Measurements from ENCODE around the gene OR13C8.
"Not testable (repeated sequence)": the region's sequence is repeated elsewhere in the genome, so short reads cannot be mapped to it uniquely, and the experiment has no call there.

Gene OR13C8, protein sequence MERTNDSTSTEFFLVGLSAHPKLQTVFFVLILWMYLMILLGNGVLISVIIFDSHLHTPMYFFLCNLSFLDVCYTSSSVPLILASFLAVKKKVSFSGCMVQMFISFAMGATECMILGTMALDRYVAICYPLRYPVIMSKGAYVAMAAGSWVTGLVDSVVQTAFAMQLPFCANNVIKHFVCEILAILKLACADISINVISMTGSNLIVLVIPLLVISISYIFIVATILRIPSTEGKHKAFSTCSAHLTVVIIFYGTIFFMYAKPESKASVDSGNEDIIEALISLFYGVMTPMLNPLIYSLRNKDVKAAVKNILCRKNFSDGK

DNA sequence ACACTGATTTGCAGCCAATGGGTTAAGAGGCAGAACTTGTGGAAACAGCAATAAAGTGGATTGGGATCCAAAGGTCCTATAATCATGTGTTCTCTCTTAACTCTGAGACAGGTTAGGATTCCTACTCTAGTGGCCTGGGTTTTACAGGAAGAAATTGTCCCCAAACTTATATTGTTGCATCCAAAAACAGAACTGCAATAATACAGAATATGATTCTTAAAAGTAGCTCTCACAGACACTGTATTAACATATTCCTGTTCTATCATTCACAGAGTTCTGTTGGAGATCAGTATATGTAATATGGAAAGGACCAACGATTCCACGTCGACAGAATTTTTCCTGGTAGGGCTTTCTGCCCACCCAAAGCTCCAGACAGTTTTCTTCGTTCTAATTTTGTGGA lies at the start of gene OR13C8:
TSS of gene OR13C8 (plus strand) at position 301 of the 400 bp plus-strand sequence. CDS start at position 301, 0 bp downstream.
- in situ Hi-C loops (cut with HindIII; ENCODE audit: low pct_ligation_motif_present, low pct_unique_long_range_greater_than_20kb, low sequenced_read_pairs): no loop called here
- DNase-seq: no peak

DNA sequence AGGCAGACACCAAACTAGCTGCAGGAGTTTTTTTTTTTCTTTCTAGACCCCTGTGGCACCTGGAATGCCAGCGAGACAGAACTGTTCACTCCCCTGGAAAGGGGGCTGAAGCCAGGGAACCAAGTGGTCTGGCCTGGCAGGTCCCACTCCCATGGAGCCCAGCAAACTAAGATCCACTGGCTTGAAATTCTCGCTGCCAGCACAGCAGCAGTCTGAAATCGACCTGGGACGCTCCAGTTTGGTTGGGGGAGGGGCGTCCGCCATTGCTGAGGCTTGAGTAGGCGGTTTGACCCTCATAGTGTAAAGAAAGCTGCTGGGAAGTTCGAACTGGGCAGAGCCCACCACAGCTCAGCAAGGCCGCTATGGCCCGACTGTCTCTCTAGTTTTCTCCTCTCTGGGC lies 48.7 kb upstream of the OR13C8 start:
- in situ Hi-C loops (cut with HindIII; ENCODE audit: low pct_ligation_motif_present, low pct_unique_long_range_greater_than_20kb, low sequenced_read_pairs): not testable (repeated sequence)

GRCh38 chr9:104527109-104527508 lies 41.9 kb upstream of the OR13C8 start, which contains the start of gene OR13C4:
Gene OR13C4 (minus strand): TSS chr9:104527209. CDS start chr9:104527209, 0 bp downstream.
- in situ Hi-C loops (cut with HindIII; ENCODE audit: low pct_ligation_motif_present, low pct_unique_long_range_greater_than_20kb, low sequenced_read_pairs): no loop called here
- DNase-seq: no peak

More for the DNA sequence above, 48.7 kb upstream of the OR13C8 start:
- DNase-seq: not testable (repeated sequence)

DNA sequence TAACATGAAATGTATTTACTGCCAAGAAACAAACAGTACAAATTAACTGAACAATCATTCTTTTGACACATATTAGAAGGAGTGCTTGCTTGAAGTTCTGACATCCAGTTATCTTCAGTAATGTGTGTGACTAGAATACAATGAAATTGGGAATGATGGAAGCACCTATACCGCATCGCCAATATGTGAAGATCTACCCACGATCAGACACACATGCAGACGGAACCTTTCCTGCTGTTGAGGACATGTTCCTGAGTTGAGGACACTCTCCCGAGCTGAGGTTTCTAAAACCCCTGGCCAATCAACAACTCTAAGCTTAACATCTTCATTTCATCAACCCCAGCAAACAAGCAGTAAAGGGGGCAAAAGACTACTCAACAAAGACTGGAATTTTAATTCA lies 32.2 kb upstream of the OR13C8 start, which contains the start of gene OR13C3:
TSS of gene OR13C3 (minus strand) at position 101 of the 400 bp plus-strand sequence. CDS start 133 bp downstream, outside the sequence.
- in situ Hi-C loops (cut with HindIII; ENCODE audit: low pct_ligation_motif_present, low pct_unique_long_range_greater_than_20kb, low sequenced_read_pairs): no loop called here
- no peak for DNase-seq

GRCh38 chr9:104539275-104539674 lies 29.7 kb upstream of the OR13C8 start:
- in situ Hi-C loops (cut with HindIII; ENCODE audit: low pct_ligation_motif_present, low pct_unique_long_range_greater_than_20kb, low sequenced_read_pairs): no loop called here
- no peak for DNase-seq

GRCh38 chr9:104544644-104545043 lies 24.3 kb upstream of the OR13C8 start:
- in situ Hi-C loops (cut with HindIII; ENCODE audit: low pct_ligation_motif_present, low pct_unique_long_range_greater_than_20kb, low sequenced_read_pairs): no loop called here

DNA sequence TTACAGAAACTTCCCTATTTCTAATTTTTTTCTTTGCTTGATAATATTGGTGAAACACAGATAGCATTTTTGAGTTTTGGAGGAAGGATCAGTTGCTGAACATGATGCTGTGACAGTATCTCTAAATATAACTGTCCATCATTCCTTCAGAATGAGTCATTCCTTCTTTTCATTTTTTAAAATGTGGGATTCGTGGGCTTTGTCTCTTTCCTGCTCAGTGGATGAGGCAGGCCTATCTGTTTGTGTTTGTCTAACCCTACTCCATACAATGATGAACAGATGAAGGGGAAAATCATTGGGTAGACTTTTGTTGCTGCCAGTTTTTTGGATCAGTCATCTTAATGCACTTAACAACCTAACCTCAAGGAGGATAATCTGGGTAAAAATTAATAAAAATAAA lies 15.7 kb upstream of the OR13C8 start:
- no peak for DNase-seq

More at GRCh38 chr9:104544644-104545043, 24.3 kb upstream of the OR13C8 start:
- no peak for DNase-seq

GRCh38 chr9:104555521-104555920 lies 13.4 kb upstream of the OR13C8 start:
- in situ Hi-C loops (cut with HindIII; ENCODE audit: low pct_ligation_motif_present, low pct_unique_long_range_greater_than_20kb, low sequenced_read_pairs): no loop called here
- no peak for DNase-seq

More for the DNA sequence above, 15.7 kb upstream of the OR13C8 start:
- in situ Hi-C loops (cut with HindIII; ENCODE audit: low pct_ligation_motif_present, low pct_unique_long_range_greater_than_20kb, low sequenced_read_pairs): no loop called here

- no peak for DNase-seq
- in situ Hi-C loops (cut with HindIII; ENCODE audit: low pct_ligation_motif_present, low pct_unique_long_range_greater_than_20kb, low sequenced_read_pairs): no loop called here
These were observed 11.9 kb upstream of the OR13C8 start for GRCh38 chr9:104556830-104557634.

GRCh38 chr9:104564358-104564757 lies 4.6 kb upstream of the OR13C8 start:
- in situ Hi-C loops (cut with HindIII; ENCODE audit: low pct_ligation_motif_present, low pct_unique_long_range_greater_than_20kb, low sequenced_read_pairs): no loop called here
- DNase-seq: no peak

- DNase-seq: no peak
- in situ Hi-C loops (cut with HindIII; ENCODE audit: low pct_ligation_motif_present, low pct_unique_long_range_greater_than_20kb, low sequenced_read_pairs): no loop called here
These were observed 3.6 kb downstream of the OR13C8 start for GRCh38 chr9:104572612-104573011.

- in situ Hi-C loops (cut with HindIII; ENCODE audit: low pct_ligation_motif_present, low pct_unique_long_range_greater_than_20kb, low sequenced_read_pairs): no loop called here
These were observed 6.5 kb downstream of the OR13C8 start for GRCh38 chr9:104575456-104575855.

GRCh38 chr9:104577263-104577662 lies 8.3 kb downstream of the OR13C8 start:
- in situ Hi-C loops (cut with HindIII; ENCODE audit: low pct_ligation_motif_present, low pct_unique_long_range_greater_than_20kb, low sequenced_read_pairs): no loop called here
- no peak for DNase-seq

More at GRCh38 chr9:104575456-104575855, 6.5 kb downstream of the OR13C8 start:
- DNase-seq: no peak

DNA sequence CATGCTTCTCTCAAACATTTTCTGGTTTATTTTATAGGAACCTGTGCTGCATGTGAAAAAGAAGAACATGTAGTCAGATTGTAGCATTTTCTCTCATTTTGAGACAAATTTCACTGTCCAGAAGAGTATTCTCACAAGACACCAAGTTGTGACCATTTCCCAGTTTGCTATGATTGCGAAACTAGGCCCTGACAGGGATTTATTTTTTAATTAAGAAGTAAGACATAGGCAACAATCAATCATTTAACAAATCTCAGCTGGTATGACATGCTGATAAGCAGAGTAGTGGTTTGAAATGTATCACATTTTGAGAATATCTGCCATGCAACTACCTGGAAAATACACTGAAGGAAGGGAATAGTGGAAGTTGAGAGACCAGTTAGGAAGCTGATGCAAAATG lies 11.6 kb downstream of the OR13C8 start:
- DNase-seq: no peak
- in situ Hi-C loops (cut with HindIII; ENCODE audit: low pct_ligation_motif_present, low pct_unique_long_range_greater_than_20kb, low sequenced_read_pairs): no loop called here

- DNase-seq: no peak
- in situ Hi-C loops (cut with HindIII; ENCODE audit: low pct_ligation_motif_present, low pct_unique_long_range_greater_than_20kb, low sequenced_read_pairs): no loop called here
These were observed 17.7 kb downstream of the OR13C8 start for GRCh38 chr9:104586496-104587180.

DNA sequence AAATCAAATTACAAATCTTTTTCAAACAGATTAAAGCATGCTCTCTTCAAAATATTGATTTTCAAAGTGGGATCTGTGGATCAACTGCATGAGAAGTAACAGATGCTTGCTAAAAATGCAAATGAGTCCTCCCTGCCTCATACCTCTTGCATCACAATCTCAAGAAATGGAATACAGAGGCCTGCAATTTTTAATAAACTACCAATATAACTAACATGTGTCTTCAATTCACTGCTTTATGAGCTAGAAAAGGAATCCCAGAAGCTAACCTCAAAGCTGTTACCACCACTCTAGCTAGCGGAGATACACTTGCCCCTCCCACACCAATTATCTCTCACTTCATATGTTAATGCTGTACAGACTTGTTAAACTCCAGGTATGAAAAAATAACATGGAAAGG lies 20.7 kb downstream of the OR13C8 start:
- DNase-seq: no peak
- in situ Hi-C loops (cut with HindIII; ENCODE audit: low pct_ligation_motif_present, low pct_unique_long_range_greater_than_20kb, low sequenced_read_pairs): no loop called here

GRCh38 chr9:104598749-104599148 lies 29.8 kb downstream of the OR13C8 start:
- in situ Hi-C loops (cut with HindIII; ENCODE audit: low pct_ligation_motif_present, low pct_unique_long_range_greater_than_20kb, low sequenced_read_pairs); DNase-seq: not testable (repeated sequence)

- in situ Hi-C loops (cut with HindIII; ENCODE audit: low pct_ligation_motif_present, low pct_unique_long_range_greater_than_20kb, low sequenced_read_pairs); DNase-seq: not testable (repeated sequence)
These were observed 30.3 kb downstream of the OR13C8 start, which contains the start of gene OR13C5 for GRCh38 chr9:104599313-104599712. Gene OR13C5 (minus strand): TSS chr9:104599413. CDS start chr9:104599413, 0 bp downstream.

- in situ Hi-C loops (cut with HindIII; ENCODE audit: low pct_ligation_motif_present, low pct_unique_long_range_greater_than_20kb, low sequenced_read_pairs): no loop called here
- DNase-seq: no peak
These were observed 35.8 kb downstream of the OR13C8 start for GRCh38 chr9:104604801-104605200.

Data from ACHN (cell line).